C4-2B (cell line): ENCODE results near the gene ASAH2.

Source experiments
- CTCF ChIP-seq: fragments of 450-650 bp; conservative IDR thresholded peaks from 2 replicates; pipeline ENCODE4 v1.5.1; 2017; ENCODE audit warnings: mild to moderate bottlenecking
- ZFX ChIP-seq: fragments of 450-650 bp; IDR thresholded peaks from 2 replicates; pipeline ENCODE4 v1.6.1; 2017

DNA sequence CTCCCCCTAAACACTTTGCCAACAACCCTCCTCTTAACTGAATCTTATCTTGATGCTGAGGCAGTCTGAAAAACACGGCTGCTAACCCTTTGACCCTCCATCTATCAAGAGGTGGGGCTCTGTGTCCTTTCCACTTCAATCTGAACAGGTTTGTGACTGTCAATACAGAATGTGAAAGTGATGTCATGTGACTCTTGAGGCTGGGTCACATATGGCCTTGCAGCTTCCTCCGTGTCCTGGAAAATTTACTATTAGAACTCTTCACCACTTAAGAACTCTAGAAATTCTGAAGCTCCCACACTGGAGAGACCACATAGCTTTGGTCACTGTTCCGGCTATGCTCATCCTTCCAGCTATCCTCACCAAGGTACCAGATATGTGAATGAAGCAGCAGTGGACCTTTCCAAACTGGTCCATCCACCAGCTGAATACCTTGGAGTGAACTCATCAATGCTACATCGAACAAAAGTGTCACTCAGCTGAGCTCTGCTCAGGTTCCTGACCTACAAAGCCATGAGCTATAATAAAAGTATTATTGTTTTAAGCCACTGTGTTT, 30.7 kb upstream of the ASAH2 start:
- TF ChIP-seq CTCF (no peak), ZFX (no peak)
